Measurements from ENCODE around the gene USP34.

GRCh38 chr2:61210332-61210981, 260.4 kb downstream of the USP34 start:
- TF ChIP-seq, protein P1, sequence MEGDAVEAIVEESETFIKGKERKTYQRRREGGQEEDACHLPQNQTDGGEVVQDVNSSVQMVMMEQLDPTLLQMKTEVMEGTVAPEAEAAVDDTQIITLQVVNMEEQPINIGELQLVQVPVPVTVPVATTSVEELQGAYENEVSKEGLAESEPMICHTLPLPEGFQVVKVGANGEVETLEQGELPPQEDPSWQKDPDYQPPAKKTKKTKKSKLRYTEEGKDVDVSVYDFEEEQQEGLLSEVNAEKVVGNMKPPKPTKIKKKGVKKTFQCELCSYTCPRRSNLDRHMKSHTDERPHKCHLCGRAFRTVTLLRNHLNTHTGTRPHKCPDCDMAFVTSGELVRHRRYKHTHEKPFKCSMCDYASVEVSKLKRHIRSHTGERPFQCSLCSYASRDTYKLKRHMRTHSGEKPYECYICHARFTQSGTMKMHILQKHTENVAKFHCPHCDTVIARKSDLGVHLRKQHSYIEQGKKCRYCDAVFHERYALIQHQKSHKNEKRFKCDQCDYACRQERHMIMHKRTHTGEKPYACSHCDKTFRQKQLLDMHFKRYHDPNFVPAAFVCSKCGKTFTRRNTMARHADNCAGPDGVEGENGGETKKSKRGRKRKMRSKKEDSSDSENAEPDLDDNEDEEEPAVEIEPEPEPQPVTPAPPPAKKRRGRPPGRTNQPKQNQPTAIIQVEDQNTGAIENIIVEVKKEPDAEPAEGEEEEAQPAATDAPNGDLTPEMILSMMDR (IDR thresholded peaks at IDR 0.05) = no peak
- no peak for TF ChIP-seq POLR2A (IDR thresholded peaks at IDR 0.05)
